Mucosa of descending colon (tissue), 3 donors: ENCODE measurements around the gene TBKBP1. TPM values are rescaled to one million over a fixed set of nuclear protein-coding genes. Genes with fewer than 3 reads are reported as not detected.

Experiments used
- ATAC-seq: fragments of 200-7000 bp; cut with Tn5 transposase; one replicate; pipeline ENCODE4 v1.9.1; 2020; ENCODE audit warnings: mild to moderate bottlenecking, moderate library complexity
- DNase-seq, 3 donors: peaks; one replicate each; pipeline ENCODE4 v3.0.0-alpha.2; 2020
- H3K36me3 ChIP-seq: fragments of 200-600 bp; one replicate; pipeline ENCODE4 v1.8.0; 2021; ENCODE audit warnings: low read depth, mild to moderate bottlenecking
- H3K4me1 ChIP-seq: fragments of 200-600 bp; one replicate; pipeline ENCODE4 v1.8.0; 2021; ENCODE audit warnings: low read depth, mild to moderate bottlenecking
- H3K4me3 ChIP-seq: fragments of 200-600 bp; one replicate; pipeline ENCODE4 v1.8.0; 2021; ENCODE audit warnings: mild to moderate bottlenecking
- H3K9me3 ChIP-seq: fragments of 200-600 bp; one replicate; pipeline ENCODE4 v1.8.0; 2021; ENCODE audit warnings: mild to moderate bottlenecking
- intact Hi-C, 2 donors: fragments of 100-400 bp; cut with DNase I in 1 of 2; cut with micrococcal nuclease in 1 of 2; formaldehyde crosslinking; loops; one replicate each; pipeline versions ENCODE4 v1.11.0 to v1.11.1; 2022; cut with DNase I, micrococcal nuclease
- total RNA-seq, 3 donors: library from RNA; stranded (reverse); fragmentation: NEBNext Ultra II Directional in 2 of 3; extraction: Animal tissue kit (Norgen Biotek cat#: 25700) in 2 of 3; gene quantifications; one replicate each; pipeline versions ENCODE4 v1.2.1 to v1.2.4, GENCODE V29; 2021 to 2023
- TF ChIP-seq, protein P1 (sequence below): fragments of 200-600 bp; IDR thresholded peaks from one replicate; pipeline ENCODE4 v1.8.0; 2022; ENCODE audit warnings: antibody characterized with exemption, mild to moderate bottlenecking
- donor health status: DM: no; HTN: no; CAD: no; lungs with moderate emphysema.
- donor health status: DM: no; HTN: no; CAD: no.
- donor health status: DM: no; HTN: yes; CAD: no.

Gene TBKBP1
- total RNA-seq, 3 donors from 2014 or later = 2.3 to 20.3 (median 3.2) TPM

DNA sequence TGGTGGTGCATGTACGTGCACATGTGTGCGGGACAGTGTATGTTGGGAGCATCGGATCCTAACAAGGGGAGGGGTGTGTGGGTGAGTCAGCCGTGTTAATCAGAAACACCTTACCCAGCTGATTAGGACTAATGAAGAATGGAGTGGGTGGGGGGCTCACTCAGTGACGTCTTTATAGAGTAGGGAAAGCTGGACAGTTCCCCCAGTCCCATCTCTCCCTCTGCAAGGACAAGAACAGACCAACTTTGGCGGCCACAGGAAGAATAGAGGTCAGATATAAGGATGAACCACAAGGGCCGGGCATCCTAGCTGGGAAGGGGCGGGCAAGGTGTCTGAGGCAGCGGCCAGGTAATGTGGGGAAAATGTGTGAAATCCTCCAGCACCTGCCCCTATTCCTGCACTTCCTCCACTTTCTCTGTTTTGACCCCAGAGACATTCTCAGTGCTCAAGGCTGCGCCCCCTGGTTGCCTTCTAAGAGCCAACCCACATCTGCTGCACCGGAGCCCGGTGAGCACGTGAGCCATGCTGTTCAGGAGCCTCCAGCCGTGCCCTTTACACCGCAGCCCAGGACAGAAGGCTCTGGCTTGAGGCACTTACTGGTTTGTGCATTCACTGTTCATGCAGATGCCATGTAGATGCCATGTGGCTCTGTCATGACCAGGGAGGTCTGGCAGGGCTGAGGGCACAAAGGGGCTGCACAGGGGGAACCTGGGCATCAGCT, 20.2 kb downstream of the TBKBP1 start:
- H3K4me1 ChIP-seq = peaks cover 1% of the 10 kb centered on the region
- intact Hi-C loops = no loop called here
- H3K9me3 ChIP-seq = no peaks in the 10 kb centered on the region
- peak in 1 of 3 donors; percentile 21 for DNase-seq
- H3K4me3 ChIP-seq = no peak overlapping the region
- ATAC-seq = peak; percentile 24
- H3K36me3 ChIP-seq = no peaks in the 10 kb centered on the region
- TF ChIP-seq, protein P1, sequence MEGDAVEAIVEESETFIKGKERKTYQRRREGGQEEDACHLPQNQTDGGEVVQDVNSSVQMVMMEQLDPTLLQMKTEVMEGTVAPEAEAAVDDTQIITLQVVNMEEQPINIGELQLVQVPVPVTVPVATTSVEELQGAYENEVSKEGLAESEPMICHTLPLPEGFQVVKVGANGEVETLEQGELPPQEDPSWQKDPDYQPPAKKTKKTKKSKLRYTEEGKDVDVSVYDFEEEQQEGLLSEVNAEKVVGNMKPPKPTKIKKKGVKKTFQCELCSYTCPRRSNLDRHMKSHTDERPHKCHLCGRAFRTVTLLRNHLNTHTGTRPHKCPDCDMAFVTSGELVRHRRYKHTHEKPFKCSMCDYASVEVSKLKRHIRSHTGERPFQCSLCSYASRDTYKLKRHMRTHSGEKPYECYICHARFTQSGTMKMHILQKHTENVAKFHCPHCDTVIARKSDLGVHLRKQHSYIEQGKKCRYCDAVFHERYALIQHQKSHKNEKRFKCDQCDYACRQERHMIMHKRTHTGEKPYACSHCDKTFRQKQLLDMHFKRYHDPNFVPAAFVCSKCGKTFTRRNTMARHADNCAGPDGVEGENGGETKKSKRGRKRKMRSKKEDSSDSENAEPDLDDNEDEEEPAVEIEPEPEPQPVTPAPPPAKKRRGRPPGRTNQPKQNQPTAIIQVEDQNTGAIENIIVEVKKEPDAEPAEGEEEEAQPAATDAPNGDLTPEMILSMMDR = no peak

DNA sequence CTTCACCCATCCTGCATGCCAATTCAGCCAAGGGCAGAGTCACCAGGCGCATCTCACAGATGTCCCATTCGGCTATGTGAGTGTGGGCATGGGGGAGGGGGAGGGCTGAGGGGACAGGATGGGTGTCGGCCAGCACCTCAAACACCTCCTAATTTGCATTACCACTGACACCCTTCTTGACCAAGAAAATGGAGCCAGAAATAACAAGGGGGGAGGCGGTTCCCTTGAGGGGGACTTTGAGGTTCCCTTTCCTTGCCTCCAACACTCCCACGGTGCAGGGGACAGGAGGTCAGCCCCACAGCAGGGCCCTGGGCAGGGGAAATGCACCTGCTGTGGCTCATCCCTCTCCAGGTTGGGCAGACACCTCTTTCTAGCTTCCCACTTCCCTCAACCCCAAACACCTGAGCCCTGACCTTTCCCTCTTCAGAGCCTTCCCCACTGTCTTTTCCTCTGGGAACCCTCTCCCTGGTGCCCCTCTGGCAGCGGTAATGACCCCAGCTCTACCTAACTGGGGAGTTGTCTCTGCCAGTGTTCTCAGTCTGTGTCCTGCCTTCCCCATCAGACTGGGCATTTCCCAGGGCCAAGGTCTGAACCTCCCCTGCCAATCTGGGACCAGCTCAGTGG, 20.9 kb downstream of the TBKBP1 start:
- TF ChIP-seq, protein P1 = no peak
- intact Hi-C loops = no loop called here
- Histone ChIP-seq H3K4me3 (no peak overlapping the region), H3K36me3 (no peaks in the 10 kb centered on the region), H3K4me1 (no peaks in the 10 kb centered on the region), H3K9me3 (no peaks in the 10 kb centered on the region)
- peak; percentile 29 for ATAC-seq
- no peak for DNase-seq

DNA sequence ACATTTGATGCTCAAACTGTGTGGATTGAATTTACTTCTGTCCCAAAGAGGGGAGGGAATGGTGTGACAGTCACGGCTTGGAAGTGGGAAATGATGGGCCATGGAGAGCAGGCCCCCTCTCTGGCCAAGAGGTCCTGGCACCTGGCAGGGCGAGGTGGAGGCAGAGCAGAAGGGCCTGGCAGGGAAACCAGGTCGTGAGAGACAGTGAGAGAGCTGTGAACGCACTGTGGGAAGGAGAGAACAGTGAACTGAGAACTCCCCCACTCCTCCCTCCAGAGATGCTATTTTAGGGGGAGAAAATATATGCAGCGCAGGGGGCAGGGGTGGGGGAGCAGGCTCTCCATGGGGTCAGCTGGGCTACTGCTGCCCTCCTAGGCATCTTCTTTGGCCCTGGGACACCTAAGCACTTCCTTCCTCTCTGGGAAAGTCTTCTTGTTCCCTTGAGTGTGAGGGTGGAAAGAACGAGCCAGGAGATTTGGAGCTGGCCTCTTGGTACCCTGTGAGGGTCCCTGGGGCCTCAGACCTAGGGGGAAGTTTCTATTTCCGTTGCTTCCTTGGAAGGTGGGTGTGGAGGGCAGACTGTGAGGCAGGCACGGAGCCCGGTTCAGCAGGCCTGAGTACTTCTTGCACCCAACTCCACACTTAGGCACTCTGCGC, 21.8 kb downstream of the TBKBP1 start:
- Histone ChIP-seq H3K4me3 (no peak overlapping the region), H3K36me3 (no peaks in the 10 kb centered on the region), H3K4me1 (no peaks in the 10 kb centered on the region), H3K9me3 (no peaks in the 10 kb centered on the region)
- intact Hi-C loops = no loop called here
- ATAC-seq (no peak), DNase-seq (no peak)
- TF ChIP-seq, protein P1 = no peak

DNA sequence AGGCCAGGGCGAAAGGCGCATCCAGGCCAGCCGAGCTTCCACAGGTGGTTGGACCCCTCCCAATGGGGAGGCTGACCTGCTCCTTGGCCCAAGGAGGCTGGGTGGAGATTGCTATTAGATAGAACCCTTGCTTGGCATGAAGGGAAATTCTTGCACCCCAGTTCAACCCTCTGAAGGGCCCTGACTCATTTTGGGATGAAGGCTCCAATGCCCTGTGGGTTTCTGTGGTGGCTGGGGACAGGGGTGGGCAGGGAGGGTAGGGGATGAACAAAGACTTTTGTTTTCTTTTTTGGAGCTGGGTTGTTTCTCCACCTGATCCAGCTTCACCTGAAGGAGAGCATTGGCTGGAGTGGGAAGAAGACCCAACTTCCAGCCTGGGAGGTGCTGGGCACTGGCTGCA, 22.4 kb downstream of the TBKBP1 start:
- no peaks in the 10 kb centered on the region for H3K4me1 ChIP-seq
- no peaks in the 10 kb centered on the region for H3K36me3 ChIP-seq
- intact Hi-C loops = no loop called here
- TF ChIP-seq, protein P1 = no peak
- DNase-seq (no peak), ATAC-seq (no peak)
- no peaks in the 10 kb centered on the region for H3K9me3 ChIP-seq
- H3K4me3 ChIP-seq = no peak overlapping the region

GRCh38 chr17:47717261-47717697, 23.3 kb downstream of the TBKBP1 start:
- H3K4me3 ChIP-seq = no peak overlapping the region
- TF ChIP-seq, protein P1 = no peak
- no peaks in the 10 kb centered on the region for H3K9me3 ChIP-seq
- H3K36me3 ChIP-seq = no peaks in the 10 kb centered on the region
- no peaks in the 10 kb centered on the region for H3K4me1 ChIP-seq
- peak; percentile 7 for ATAC-seq
- intact Hi-C loops = no loop called here
- peak in 1 of 3 donors; percentile 27 for DNase-seq
